NT2/D1 (cell line): Measurements from ENCODE around the gene FARSB.
"Not testable (repeated sequence)": the region's sequence is repeated elsewhere in the genome, so short reads cannot be mapped to it uniquely, and the experiment has no call there.

ENCODE experiments used
- SUZ12 ChIP-seq: IDR thresholded peaks from 2 replicates; pipeline ENCODE4 v1.6.1; 2011; ENCODE audit not compliant: insufficient read length, insufficient read depth; ENCODE audit errors: extremely low read depth
- YY1 ChIP-seq: IDR thresholded peaks from 2 replicates; pipeline ENCODE4 v1.6.1; 2011; ENCODE audit not compliant: insufficient read length, insufficient read depth
- ZNF274 ChIP-seq: IDR thresholded peaks from 2 replicates; pipeline ENCODE4 v1.6.1; 2011; ENCODE audit warnings: mild to moderate bottlenecking, low read depth, low read length

- not testable (repeated sequence) for TF ChIP-seq YY1, ZNF274, SUZ12
These were observed 37.5 kb upstream of the FARSB start for GRCh38 chr2:222693413-222693812.
